ENCODE data around the gene MADD.
A peak's percentile ranks its signal among the peaks of the same experiment; 100 is the strongest.

MADD gene

DNA sequence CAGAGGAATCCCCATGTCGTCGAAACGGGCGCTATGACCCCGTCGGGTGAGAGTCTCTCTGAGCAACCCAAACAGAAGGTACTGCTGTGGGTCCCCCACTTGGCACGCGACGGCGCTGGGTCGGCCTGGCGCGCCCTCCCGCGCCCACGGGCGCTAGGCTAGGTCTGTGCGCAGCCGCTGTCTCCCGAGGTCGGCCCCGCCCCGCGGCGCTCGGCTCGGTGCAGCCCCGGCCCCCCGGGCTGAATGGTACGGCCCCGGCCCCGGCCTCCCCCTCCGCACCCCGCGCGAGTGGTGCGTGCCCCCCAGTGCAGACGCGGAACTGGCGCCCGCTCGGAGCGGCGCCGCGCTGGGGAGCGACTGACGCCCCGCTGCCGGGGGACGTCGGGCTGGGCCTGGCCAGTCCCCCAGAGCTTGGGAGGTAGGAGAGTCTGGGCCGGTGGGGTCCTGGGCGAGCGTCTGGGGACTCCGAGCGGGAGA lies at the start of gene MADD:
Gene MADD, plus strand, starts transcription at position 305 of the 477 bp plus-strand sequence.
- Histone ChIP-seq H3K9ac (ENCODE audit: low read depth, low read length) (peak within 1 kb of the TSS; percentile 96), H3K4me1 (ENCODE audit: insufficient read depth, low read length) (peaks cover 18% of the 10 kb centered on the region), H3K36me3 (ENCODE audit: insufficient read depth, low read length) (no peaks in the 10 kb centered on the region), H3K9me3 (ENCODE audit: control insufficient read depth, insufficient read depth, low read length) (no peaks in the 10 kb centered on the region)

DNA sequence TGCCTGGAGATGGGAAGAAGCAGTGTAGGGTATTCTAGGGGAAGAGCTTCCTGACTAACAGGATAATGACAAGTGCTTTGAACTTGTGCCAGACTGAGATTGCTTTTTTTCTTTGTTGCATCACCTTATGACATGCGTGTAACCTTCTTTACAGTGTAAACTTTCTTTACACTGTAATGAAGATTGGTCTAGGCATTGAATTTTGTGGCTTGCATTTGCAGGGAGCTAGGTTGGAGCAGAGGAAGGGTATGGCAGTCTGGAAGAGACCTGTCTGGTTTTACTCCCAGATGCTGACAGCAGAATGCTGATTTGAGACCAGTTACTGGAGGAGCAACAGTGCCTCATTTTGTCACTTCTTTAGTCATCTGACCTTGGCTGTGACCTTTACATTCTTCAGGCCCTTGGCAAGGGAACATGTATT lies 49.5 kb upstream of the MADD start:
- Histone ChIP-seq H3K4me1 (ENCODE audit: insufficient read depth, low read length) (peaks cover 7% of the 10 kb centered on the region; the same call in 1 of the 2 replicates), H3K9ac (ENCODE audit: low read depth, low read length) (no peak overlapping the region), H3K9me3 (ENCODE audit: control insufficient read depth, insufficient read depth, low read length) (no peaks in the 10 kb centered on the region), H3K36me3 (ENCODE audit: insufficient read depth, low read length) (peaks cover 27% of the 10 kb centered on the region)

DNA sequence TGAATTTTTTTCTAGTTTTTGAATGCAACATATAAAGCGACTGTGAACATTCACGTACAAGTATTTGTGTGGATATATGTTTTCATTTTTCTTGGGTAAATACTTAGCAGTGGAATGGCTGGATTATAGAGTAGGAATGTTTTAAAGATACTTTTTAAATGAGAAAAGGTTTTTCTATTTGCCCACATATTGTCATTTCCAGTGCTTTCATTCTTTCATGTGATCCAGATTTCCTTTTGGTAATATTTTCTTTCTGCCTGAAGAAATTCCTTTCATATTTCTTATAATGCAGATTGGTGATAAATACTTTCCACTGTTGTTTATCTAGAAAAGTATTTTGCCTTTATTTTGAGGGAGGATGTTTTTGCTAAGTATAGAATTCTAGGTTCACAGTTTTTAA lies 47.2 kb upstream of the MADD start:
- no peaks in the 10 kb centered on the region for H3K4me1 ChIP-seq (ENCODE audit: insufficient read depth, low read length)
- H3K9me3 ChIP-seq (ENCODE audit: control insufficient read depth, insufficient read depth, low read length): no peaks in the 10 kb centered on the region
- peaks cover 27% of the 10 kb centered on the region for H3K36me3 ChIP-seq (ENCODE audit: insufficient read depth, low read length)
- H3K9ac ChIP-seq (ENCODE audit: low read depth, low read length): no peak overlapping the region

DNA sequence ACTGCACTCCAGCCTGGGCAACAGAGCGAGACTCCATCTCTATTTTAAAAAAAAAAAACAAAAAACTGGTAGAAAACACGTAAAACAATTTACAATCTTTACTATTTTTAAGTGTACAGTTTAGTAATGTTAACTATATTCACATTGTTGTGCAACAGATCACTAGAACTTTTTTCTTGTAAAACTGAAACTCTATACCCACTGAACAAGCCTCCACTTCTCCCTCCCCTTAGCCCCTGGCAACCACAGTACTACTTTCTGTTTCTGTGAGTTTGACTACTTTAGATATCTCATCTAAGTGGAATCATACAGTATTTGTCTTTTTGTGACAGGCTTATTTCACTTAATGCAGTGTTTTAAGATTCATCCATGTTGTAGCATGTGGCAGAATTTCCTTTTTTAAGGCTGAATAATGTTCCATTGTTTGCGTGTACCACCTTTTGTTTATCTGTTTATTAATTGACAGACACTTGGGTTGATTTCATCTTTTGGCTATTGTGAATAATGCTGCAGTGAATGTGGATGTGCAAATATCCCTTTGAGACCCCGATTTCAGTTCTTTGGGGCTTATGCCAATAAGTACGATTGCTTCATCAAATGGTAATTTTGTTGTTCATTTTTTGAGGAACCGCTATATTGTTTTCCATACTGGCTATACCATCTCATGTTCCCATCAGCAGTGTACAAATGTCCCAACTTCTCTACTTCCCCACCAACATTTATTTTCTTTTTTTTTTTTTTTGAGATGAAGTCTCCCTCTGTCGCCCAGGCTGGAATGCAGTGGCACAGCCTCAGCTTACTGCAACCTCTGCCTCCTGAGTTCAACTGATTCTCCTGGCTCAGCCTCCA lies 44.2 kb upstream of the MADD start:
- no peak overlapping the region for H3K9ac ChIP-seq (ENCODE audit: low read depth, low read length)
- peaks cover 18% of the 10 kb centered on the region for H3K36me3 ChIP-seq (ENCODE audit: insufficient read depth, low read length)
- H3K4me1 ChIP-seq (ENCODE audit: insufficient read depth, low read length): no peaks in the 10 kb centered on the region
- H3K9me3 ChIP-seq (ENCODE audit: control insufficient read depth, insufficient read depth, low read length): no peaks in the 10 kb centered on the region

GRCh38 chr11:47229161-47229560 lies 40.8 kb upstream of the MADD start:
- no peaks in the 10 kb centered on the region for H3K9me3 ChIP-seq (ENCODE audit: control insufficient read depth, insufficient read depth, low read length)
- H3K4me1 ChIP-seq (ENCODE audit: insufficient read depth, low read length): no peaks in the 10 kb centered on the region
- H3K36me3 ChIP-seq (ENCODE audit: insufficient read depth, low read length): peaks cover 16% of the 10 kb centered on the region
- H3K9ac ChIP-seq (ENCODE audit: low read depth, low read length): no peak overlapping the region

DNA sequence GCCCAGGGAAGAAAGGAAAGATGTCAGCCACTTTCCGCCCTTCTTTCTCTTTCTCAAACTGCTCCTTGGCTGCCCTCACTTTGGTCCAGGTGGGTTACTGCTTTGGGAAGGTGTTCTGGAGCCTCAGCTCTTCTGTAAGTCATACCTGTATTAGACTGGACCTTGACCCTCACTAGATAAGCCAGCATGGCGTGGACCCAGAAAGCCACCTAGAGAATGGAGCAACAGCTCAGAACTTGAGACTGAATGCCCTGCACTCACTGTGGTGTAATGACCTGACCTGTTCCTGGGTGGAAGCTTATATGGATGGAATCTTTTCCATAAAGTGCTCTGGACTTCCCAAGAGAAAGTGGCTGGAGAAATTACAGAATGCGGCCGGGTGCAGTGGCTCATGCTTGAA lies 36.9 kb upstream of the MADD start:
- peaks cover 4% of the 10 kb centered on the region; the same call in 1 of the 2 replicates for H3K4me1 ChIP-seq (ENCODE audit: insufficient read depth, low read length)

DNA sequence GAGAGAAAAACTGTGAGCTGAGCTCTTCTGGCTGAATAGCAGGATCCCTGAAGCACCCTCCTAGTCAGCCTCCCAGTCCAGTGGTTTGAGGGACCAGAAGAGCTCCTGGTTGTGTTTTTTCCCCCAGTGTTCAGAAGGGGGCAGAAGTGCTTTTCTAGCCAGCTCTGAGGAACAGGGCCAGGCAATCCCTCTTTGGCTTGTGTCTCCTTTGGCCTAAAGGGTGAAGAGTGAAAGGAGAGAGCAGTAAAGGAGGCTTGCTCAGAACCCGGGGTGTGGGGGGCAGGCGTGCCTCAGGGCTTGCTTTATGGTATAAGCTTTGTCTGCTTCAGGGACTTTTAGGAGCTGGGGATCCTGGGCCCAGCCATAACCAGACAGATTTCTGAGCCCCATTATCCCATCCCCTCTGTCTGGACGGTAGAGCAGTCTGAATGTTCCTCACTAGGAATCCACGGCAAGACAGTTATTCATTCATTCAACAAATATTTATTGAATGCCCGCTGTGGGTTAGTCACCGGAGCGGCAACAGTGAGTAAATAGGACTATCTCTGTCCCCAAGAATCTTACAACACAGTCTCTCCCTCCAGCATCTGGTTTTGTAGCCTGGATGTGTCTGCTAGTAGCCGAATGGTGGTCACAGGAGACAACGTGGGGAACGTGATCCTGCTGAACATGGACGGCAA lies 35.8 kb upstream of the MADD start:
- Histone ChIP-seq H3K36me3 (ENCODE audit: insufficient read depth, low read length) (peaks cover 19% of the 10 kb centered on the region), H3K9ac (ENCODE audit: low read depth, low read length) (no peak overlapping the region), H3K4me1 (ENCODE audit: insufficient read depth, low read length) (peaks cover 4% of the 10 kb centered on the region; the same call in 1 of the 2 replicates), H3K9me3 (ENCODE audit: control insufficient read depth, insufficient read depth, low read length) (no peaks in the 10 kb centered on the region)

More for the DNA sequence above, 36.9 kb upstream of the MADD start:
- H3K9ac ChIP-seq (ENCODE audit: low read depth, low read length): no peak overlapping the region
- H3K9me3 ChIP-seq (ENCODE audit: control insufficient read depth, insufficient read depth, low read length): no peaks in the 10 kb centered on the region
- H3K36me3 ChIP-seq (ENCODE audit: insufficient read depth, low read length): peaks cover 19% of the 10 kb centered on the region

DNA sequence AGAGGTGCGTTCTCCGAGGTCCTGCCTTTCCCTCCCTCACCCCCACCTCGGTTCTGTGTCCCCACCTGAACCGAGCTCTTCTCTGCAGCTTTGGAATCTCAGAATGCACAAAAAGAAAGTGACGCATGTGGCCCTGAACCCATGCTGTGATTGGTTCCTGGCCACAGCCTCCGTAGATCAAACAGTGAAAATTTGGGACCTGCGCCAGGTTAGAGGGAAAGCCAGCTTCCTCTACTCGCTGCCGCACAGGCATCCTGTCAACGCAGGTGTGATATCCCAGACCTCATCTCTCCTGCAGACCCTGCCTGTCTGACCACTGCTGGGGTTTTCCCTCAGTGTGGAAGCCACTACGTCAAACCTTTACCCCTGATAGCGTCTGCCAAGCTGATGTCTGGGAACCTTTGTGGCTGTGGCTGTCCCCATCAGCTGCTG lies 35.2 kb upstream of the MADD start:
- Histone ChIP-seq H3K4me1 (ENCODE audit: insufficient read depth, low read length) (peaks cover 4% of the 10 kb centered on the region; the same call in 1 of the 2 replicates), H3K9ac (ENCODE audit: low read depth, low read length) (no peak overlapping the region), H3K9me3 (ENCODE audit: control insufficient read depth, insufficient read depth, low read length) (no peaks in the 10 kb centered on the region), H3K36me3 (ENCODE audit: insufficient read depth, low read length) (peaks cover 25% of the 10 kb centered on the region)

DNA sequence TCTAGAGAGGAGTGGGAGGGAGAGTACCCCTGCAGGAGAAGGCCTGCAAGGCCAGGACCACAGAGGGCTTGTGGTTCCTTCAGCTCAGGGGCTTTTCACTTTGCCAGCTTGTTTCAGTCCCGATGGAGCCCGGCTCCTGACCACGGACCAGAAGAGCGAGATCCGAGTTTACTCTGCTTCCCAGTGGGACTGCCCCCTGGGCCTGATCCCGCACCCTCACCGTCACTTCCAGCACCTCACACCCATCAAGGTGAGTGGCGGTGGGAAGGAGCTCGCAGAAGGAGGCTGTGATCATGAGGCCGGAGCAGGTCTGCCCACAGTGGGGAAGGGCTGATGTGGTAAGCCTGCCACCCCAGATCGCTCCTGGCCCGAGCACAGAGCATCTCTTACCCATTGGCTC lies 34.8 kb upstream of the MADD start:
- peaks cover 25% of the 10 kb centered on the region for H3K36me3 ChIP-seq (ENCODE audit: insufficient read depth, low read length)
- H3K9ac ChIP-seq (ENCODE audit: low read depth, low read length): no peak overlapping the region
- H3K4me1 ChIP-seq (ENCODE audit: insufficient read depth, low read length): peaks cover 4% of the 10 kb centered on the region; the same call in 1 of the 2 replicates
- no peaks in the 10 kb centered on the region for H3K9me3 ChIP-seq (ENCODE audit: control insufficient read depth, insufficient read depth, low read length)

- peaks cover 19% of the 10 kb centered on the region for H3K36me3 ChIP-seq (ENCODE audit: insufficient read depth, low read length)
- H3K9ac ChIP-seq (ENCODE audit: low read depth, low read length): no peak overlapping the region
- H3K4me1 ChIP-seq (ENCODE audit: insufficient read depth, low read length): peaks cover 4% of the 10 kb centered on the region; the same call in 1 of the 2 replicates
- no peaks in the 10 kb centered on the region for H3K9me3 ChIP-seq (ENCODE audit: control insufficient read depth, insufficient read depth, low read length)
Measured at GRCh38 chr11:47236482-47236881, 33.5 kb upstream of the MADD start.

DNA sequence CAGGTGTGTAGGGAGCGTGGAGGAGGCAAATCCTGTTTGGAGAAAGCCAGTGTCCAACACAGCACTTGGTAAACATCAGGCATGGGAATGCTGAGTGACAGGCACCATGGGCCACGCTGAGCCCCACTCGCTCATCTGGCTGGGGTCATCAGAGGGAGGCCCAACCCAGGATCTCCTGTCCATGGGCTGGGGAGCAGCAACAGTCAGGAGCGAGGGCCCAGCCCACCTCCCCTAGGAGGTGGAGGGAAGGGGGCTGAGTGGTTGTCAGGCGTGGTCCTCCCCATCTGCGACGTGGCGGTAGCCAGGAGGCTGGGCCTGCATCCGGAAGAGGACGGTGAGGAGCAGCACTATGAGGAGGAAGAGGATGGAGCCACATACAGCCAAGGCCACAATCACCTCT lies 30.1 kb upstream of the MADD start:
- Histone ChIP-seq H3K9me3 (ENCODE audit: control insufficient read depth, insufficient read depth, low read length) (no peaks in the 10 kb centered on the region), H3K36me3 (ENCODE audit: insufficient read depth, low read length) (peaks cover 22% of the 10 kb centered on the region), H3K4me1 (ENCODE audit: insufficient read depth, low read length) (peaks cover 4% of the 10 kb centered on the region; the same call in 1 of the 2 replicates), H3K9ac (ENCODE audit: low read depth, low read length) (no peak overlapping the region)

- Histone ChIP-seq H3K4me1 (ENCODE audit: insufficient read depth, low read length) (peaks cover under 1% of the 10 kb centered on the region; the same call in 1 of the 2 replicates), H3K9ac (ENCODE audit: low read depth, low read length) (no peak overlapping the region), H3K9me3 (ENCODE audit: control insufficient read depth, insufficient read depth, low read length) (no peaks in the 10 kb centered on the region), H3K36me3 (ENCODE audit: insufficient read depth, low read length) (peaks cover 13% of the 10 kb centered on the region)
Measured at GRCh38 chr11:47241841-47242301, 28.1 kb upstream of the MADD start.

GRCh38 chr11:47242596-47243192 lies 27.2 kb upstream of the MADD start:
- no peaks in the 10 kb centered on the region for H3K4me1 ChIP-seq (ENCODE audit: insufficient read depth, low read length)
- no peaks in the 10 kb centered on the region for H3K9me3 ChIP-seq (ENCODE audit: control insufficient read depth, insufficient read depth, low read length)
- peaks cover 13% of the 10 kb centered on the region for H3K36me3 ChIP-seq (ENCODE audit: insufficient read depth, low read length)
- no peak overlapping the region for H3K9ac ChIP-seq (ENCODE audit: low read depth, low read length)

- peaks cover 13% of the 10 kb centered on the region for H3K36me3 ChIP-seq (ENCODE audit: insufficient read depth, low read length)
- H3K9me3 ChIP-seq (ENCODE audit: control insufficient read depth, insufficient read depth, low read length): no peaks in the 10 kb centered on the region
- H3K4me1 ChIP-seq (ENCODE audit: insufficient read depth, low read length): no peaks in the 10 kb centered on the region
- no peak overlapping the region for H3K9ac ChIP-seq (ENCODE audit: low read depth, low read length)
Measured at GRCh38 chr11:47243454-47243853, 26.5 kb upstream of the MADD start.
